GM11168 (cell line): Measurements from ENCODE around the gene TMEM40.
"Not testable (repeated sequence)": the region's sequence is repeated elsewhere in the genome, so short reads cannot be mapped to it uniquely, and the experiment has no call there.

Source experiments
- in situ Hi-C: fragments of 300-500 bp; cut with MboI; formaldehyde crosslinking; loops from one replicate; pipeline ENCODE4 v1.12.0; 2022; ENCODE audit warnings: low sequenced_read_pairs; ENCODE audit not compliant: unreplicated experiment

TMEM40 gene, protein sequence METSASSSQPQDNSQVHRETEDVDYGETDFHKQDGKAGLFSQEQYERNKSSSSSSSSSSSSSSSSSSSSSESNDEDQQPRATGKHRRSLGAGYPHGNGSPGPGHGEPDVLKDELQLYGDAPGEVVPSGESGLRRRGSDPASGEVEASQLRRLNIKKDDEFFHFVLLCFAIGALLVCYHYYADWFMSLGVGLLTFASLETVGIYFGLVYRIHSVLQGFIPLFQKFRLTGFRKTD

DNA sequence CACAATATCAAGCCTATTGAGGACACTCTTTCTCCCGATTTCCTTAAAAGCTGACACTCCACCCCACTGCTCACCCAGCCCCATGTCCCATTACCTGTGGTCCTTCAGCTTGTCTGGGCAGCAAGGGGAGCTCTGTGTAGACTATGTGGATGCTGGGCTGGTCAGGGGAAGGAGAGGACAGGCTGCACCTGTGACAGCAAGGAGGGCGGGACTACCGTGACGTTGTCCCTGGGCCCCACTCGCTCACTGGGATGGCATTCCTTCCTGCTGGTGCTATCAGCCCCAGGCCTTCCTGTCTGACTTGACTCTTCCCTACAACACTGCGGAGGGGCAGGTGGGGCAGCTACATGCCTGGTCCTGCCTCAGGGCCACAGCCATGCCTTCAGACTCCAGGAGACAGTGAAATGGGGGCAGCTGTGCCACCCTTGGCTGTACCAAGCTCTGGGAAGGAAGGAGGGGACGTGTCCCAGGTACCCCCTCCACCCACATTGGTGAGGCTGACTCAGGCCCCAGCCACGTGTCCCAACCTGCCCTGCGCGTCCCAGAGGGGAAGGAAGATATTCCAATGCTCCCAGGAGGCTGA is at the start of gene TMEM40:
Gene TMEM40 (minus strand): TSS at position 163 of the 583 bp plus-strand sequence. CDS start 9,427 bp downstream, outside the sequence.
- in situ Hi-C loops = no loop called here

DNA sequence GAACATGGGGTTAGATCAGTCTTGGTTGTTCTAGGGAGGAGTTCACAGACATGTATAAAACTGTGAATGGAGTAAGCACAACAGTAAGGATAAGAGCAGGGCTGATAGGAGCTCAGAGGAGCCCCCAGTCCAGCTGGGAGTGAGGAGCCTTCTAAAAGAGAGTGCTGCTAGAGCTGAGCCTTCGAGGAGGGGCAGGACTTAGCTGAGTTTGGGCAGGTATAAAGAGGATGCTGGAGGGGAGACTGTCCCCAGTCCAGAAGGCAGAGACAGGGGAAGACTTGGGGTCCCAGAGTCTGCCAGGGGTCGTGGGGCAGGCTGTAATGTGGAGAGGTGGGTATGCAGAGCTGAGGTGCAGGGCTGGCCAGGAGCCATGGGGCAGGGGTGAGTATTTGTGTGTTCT is 49.5 kb upstream of the TMEM40 start:
- in situ Hi-C loops = no loop called here

DNA sequence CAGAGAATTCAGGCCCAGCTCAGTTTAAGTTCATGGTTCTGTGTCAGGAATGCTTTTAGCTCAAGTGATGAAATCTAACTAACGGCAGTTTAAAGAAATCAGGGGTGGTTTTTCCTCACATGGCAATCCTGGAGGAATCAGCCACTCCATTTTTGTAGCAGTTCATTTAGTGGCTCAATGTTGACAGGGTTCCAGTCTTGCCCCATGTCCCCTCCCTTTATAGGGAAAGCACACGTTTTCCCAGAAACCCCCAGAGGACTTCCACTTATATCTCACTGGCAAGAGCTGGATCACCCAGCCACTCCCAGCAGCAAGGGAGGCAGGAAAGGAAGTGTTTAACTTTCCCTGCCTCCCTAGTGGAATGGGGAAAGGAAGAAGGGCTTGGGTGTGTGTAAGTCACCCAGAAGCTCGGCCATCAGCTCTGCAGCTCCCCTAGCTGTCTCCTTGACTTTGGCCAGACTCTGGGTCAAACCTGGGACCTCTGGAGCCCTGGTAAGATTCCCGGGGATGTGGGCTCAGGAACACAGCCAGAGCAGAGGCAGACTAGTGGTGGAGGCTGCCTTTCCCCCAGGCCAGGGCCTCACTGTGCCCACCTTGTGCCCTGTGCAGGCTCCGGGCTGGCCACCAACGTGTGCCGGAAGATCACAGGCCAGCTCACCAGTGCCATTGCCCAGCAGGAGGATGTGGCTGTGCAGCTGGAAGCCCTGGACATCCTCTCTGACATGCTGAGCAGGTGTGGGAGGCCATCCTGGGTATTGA is 48.7 kb upstream of the TMEM40 start:
- in situ Hi-C loops = no loop called here

GRCh38 chr3:12807066-12807465 is 48.0 kb upstream of the TMEM40 start:
- in situ Hi-C loops = no loop called here

DNA sequence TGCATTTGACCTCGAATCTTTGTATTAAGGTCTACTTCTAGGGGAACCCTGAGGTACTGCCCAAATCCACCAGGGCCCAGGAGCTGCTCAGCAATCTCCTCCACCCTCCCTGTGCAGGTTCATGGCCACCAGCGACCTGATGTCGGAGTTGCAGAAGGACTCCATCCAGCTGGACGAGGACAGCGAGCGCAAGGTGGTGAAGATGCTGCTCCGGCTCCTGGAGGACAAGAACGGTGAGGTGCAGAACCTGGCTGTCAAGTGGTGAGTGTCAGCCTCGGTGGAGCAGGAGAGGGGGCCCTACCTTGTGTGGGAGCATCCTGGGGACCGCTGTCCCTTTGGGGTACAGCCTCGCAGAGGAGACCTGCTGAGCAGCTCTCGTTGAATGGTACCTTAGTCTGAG is 44.3 kb upstream of the TMEM40 start:
- in situ Hi-C loops = no loop called here

DNA sequence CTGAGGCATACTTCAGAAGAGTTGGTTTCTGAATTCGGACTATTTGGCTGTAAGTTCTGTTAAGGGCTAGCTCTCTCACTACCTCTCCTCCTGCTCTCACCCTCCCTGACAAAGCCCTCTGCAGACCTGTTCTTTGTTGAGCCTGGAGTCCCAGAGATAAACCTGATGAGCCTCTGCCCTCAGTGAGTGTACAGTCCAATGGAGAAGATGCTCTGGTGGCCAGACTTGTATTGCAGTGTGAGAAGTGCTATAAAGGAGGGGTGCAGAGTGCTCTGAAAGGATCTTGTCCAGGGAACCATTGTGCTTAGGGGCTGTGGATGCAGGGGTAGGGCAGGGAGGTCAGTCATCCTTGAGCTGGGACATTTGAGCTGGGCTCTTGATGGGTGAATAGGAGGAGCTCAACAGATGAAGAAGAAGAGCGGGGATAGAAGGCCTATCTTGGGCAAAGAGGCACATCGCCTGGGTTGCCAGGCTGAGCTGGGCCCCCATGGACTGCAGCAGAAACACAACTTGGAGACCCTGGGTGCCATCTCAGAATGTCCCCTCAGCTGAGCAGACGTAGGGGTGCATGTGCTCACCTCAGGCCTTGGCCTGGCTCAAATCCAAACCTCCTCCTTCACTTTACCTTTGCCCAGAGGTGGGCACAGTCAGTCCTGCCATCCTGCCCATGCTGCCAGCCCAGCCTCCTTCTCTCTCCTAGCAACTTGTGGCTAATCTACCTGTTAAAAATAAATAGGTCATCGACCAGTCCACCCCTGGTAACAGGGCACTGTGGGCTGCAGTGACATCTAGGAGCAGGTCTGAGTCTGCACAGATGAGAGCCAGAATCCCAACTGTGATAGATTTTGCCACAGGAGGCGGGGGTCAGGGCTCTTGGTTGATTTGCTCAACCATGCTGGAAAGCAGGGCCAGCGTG is 40.7 kb upstream of the TMEM40 start:
- in situ Hi-C loops = no loop called here

DNA sequence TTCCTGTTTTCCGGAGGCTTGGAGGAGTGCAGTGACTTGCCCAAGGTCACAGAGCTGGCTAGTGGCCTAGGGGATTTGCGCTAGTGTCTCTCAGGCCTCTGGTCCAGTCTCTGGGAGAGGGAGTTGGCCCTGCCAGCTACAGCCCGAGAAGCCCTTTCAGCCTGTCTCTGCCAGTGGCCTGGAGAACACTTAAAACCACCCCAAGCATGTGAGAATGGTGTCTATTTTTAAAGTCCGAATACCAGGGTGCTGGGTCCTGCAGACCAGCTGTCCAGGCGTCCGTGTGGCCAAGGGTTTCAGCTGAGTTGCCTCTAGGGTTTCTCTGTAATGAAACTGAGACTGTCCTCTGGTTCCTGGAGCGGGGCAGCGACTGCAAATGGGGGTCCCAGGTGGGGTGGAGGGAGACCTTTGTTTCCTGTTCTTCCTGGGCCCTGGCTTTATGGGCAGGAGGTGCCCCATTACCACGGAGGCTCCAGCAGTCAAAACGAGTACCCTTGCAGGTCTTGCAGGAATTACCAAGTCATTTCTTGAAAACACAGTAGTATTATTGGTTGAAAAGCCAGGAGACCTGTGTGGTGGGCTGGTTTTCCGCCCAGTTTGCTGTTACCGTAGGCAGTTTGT is 39.6 kb upstream of the TMEM40 start:
- in situ Hi-C loops = no loop called here

DNA sequence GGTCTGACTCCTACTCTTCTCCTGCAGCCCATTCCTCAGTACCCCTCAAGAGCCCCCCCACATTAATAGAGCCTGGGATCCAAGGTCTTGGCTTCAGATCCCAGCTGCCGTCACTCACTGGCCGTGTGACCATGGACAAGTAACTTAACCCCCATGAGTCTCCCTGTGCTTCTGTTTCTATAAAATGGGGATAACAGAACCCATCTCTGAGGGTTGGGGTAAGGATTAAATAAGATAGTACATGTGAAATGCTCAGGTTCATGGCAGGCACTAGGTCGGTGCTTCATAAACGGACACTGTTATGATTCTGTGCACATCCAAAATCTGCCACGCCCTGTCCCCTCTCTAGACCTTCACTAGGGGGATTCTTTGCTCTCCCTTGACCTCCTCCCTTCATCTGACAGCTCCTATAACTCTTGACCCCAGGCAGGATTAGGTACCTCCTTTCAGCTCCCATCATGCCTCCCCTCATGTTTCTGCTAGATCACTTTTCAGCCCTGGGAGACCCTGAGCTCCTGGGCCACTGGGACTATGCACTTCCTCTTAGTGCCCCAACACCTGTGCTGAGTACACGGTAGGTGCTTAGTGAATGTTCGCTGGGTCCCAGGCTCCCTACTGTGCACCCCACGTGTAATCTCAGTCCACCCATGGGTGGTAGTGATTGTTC is 39.0 kb upstream of the TMEM40 start:
- in situ Hi-C loops = no loop called here

GRCh38 chr3:12797124-12797891 is 38.2 kb upstream of the TMEM40 start:
- in situ Hi-C loops = no loop called here

DNA sequence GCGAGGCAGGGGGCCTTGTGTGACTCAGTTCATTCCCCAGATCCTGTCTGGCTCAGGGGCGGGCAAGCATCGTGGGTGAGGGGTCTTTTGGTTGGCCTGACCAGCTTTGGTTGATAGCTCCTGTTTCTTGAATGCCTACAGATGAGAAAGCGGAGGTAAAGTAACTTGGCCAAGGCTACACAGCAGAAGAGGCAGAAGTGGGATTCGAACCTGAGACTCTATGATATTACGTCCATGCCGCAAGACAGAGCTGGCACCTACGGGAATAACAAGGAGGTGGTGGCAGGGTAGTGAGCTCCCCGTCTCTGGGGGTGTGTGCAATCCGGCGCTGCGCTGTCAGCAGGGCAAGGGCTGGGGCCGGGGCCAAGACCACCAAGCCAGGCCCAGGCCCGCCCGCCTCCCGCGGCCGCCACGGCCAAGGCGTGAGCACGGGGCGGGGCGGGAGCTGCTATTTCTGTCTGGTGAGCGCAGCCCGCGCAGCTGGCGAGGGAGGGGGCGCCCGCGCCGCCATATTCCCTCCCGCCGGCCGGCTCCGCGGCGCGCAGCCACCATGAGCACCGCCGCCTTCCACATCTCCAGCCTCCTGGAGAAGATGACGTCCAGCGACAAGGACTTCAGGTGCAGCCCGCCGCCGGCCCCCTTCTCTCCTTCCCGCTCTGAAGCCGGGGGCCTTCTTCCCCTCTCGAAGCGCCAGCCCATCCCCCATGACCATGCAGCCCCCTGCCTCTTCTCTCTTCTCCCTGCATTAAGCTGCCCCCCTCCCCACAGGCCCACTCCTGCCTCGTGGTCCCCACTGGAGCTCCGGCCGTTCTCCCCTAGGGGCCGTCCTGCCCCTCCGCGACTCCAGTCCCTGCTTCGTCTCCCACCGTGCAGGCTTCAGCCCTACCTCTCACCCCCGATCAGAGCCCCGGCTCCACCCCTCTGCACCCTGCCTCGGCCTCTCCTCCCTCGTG is 37.4 kb upstream of the TMEM40 start, which contains the start of gene CAND2:
Gene CAND2 (plus strand): TSS at position 510 of the 953 bp plus-strand sequence. CDS start 41 bp downstream, at position 551.
- in situ Hi-C loops = no loop called here

DNA sequence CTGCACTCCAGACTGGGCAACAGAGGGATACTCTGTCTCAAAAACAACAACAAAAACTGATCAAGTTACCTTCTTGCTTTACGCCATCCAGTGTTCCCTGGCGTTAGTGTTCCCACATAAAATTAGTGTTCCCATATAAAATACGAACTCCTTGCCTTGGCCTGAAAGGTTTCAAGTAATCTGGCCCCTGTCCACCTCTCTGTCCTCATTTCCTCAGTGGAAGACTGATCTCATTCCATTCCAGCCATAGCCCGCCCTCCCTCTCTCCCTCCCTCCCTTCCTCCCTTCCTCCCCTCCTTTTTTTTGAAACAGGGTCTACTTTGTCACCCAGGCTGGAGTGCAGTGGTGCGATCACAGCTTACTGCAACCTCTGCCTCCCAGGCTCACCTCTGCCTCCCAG is 34.6 kb upstream of the TMEM40 start:
- in situ Hi-C loops = no loop called here

- in situ Hi-C loops = no loop called here
These were observed 32.4 kb upstream of the TMEM40 start for GRCh38 chr3:12791430-12791829.

DNA sequence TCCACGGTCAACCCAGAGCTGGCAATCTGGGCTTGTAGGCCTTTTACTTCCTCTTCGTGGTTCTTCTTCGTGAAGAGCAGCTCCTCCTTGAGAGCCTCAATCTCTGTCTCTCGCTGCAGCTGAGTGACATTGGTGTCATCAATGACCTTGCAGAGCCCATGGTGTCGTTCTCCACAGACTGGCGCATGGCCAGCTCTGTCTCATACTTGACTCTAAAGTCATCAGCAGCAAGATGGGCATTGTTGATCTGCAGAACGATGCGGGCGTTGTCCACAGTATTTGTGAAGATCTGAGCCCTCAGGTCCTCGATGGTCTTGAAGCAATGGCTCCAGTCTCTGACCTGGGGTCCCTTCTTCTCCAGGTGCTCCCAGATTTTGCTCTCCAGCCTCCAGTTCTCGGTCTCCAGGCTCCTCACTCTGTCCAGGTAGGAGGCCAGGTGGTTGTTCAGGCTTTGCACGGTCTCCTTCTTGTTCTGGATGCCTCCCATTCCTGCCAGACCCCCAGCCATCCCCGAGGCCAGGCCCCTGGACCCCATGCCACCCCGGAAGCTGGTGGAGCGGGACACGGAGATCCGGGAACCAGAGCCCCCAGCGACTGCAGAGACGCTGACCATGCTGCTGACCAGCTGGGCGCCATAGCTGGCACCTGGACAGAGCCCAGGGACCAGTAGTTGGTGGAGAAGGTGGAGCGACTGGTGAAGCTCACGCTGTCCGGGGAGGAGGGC is 29.1 kb upstream of the TMEM40 start:
- in situ Hi-C loops = not testable (repeated sequence)

DNA sequence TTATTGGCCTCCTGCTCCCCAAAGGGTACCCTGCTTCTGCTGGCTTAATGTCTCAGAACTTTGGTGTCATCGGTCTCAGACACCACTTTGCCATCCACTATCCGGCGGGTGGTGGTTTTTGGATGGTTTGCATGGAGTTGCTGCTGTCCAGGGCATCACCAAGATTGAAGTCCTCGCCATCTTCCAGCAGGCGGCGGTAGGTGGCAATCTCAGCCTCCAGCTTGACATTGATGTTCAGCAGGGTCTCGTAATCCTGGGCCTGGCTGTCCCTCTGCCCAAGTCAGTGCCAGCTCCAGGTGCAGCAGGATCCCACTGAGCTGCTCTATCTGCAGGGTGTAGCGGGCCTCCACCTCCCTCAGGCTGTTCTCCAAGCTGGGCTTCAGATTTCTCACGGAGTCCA is 28.3 kb upstream of the TMEM40 start:
- in situ Hi-C loops = not testable (repeated sequence)

GRCh38 chr3:12785096-12785495 is 26.0 kb upstream of the TMEM40 start:
- in situ Hi-C loops = no loop called here

- in situ Hi-C loops = no loop called here
These were observed 23.2 kb upstream of the TMEM40 start for GRCh38 chr3:12782172-12782815.
